AG04450 (cell line): Measurements from ENCODE around the gene FBXO10. TPM values are rescaled to one million over a fixed set of nuclear protein-coding genes. Genes with fewer than 3 reads are reported as not detected.

Source experiments
- CTCF ChIA-PET: fragments of 300-600, 350-600 bp; formaldehyde crosslinking; extraction: SDS; loops from one replicate; lab custom pipeline; 2022; ENCODE audit warnings: antibody characterized with exemption, inconsistent platforms; lab: Charles Lee
- POLR2A ChIA-PET: fragments of 350-600 bp; formaldehyde crosslinking; extraction: SDS; loops from one replicate; lab custom pipeline; 2021; ENCODE audit warnings: antibody characterized with exemption, inconsistent platforms; lab: Yijun Ruan, JAX
- DNase-seq: peaks from one replicate; pipeline ENCODE4 v3.0.0-alpha.2; 2011; ENCODE audit warnings: low read depth, low spot score
- H3K27ac ChIP-seq: one replicate; pipeline ENCODE4 v1.5.1; 2012; ENCODE audit warnings: low read depth, low read length, control low read depth
- H3K27me3 ChIP-seq: one replicate; pipeline ENCODE4 v1.6.0; 2012; ENCODE audit warnings: low read length; ENCODE audit not compliant: control insufficient read depth, insufficient read depth
- H3K4me3 ChIP-seq: 2 replicates; pipeline ENCODE4 v1.5.1; 2011; ENCODE audit warnings: mild to moderate bottlenecking, low read depth, low read length, control low read depth
- H3K9me3 ChIP-seq: 2 replicates; pipeline ENCODE4 v1.5.1; 2012; ENCODE audit warnings: low read length; ENCODE audit not compliant: control insufficient read depth, insufficient read depth
- CTCF ChIP-seq: IDR thresholded peaks from 2 replicates; pipeline ENCODE4 v1.5.1; 2011; ENCODE audit warnings: low read depth, low read length, control low read depth, inconsistent platforms
- polyA plus RNA-seq: library from polyadenylated mRNA; depleted of rRNA; stranded (reverse); fragments of >200 nt; gene quantifications from 2 replicates; pipeline ENCODE4 v1.2.3, GENCODE V29; 2011

FBXO10 gene
- polyA plus RNA-seq, 1 experiment, result 9.7 TPM

- ChIA-PET POLR2A (no interaction called here), CTCF (interaction anchor here (0.5 to 1.5 kb wide), 4 partner anchors 10 to 680 kb away, joined by 3 to 7 read pairs (median 4); no protein-coding TSS in a partner anchor)
- Histone ChIP-seq H3K9me3 (no peaks in the 10 kb centered on the region), H3K4me3 (no peak overlapping the region), H3K27ac (no peak overlapping the region), H3K27me3 (no peaks in the 10 kb centered on the region)
- no peak for TF ChIP-seq CTCF
- DNase-seq, result no peak
These were observed 7.4 kb upstream of the FBXO10 start for GRCh38 chr9:37583522-37584121.

- no peaks in the 10 kb centered on the region for H3K27me3 ChIP-seq
- no peaks in the 10 kb centered on the region for H3K9me3 ChIP-seq
- H3K4me3 ChIP-seq, result no peak overlapping the region
- POLR2A ChIA-PET, result no interaction called here
- H3K27ac ChIP-seq, result no peak overlapping the region
- DNase-seq, result peak; percentile 47
- TF ChIP-seq CTCF, result peak; percentile 77
- CTCF ChIA-PET, result interaction anchor here (0.5 to 1.8 kb wide), 5 partner anchors 9 to 681 kb away, joined by 3 to 10 read pairs (median 4); partner anchors contain the start of gene TOMM5
These were observed 6.5 kb upstream of the FBXO10 start for GRCh38 chr9:37582548-37583157.

- no peaks in the 10 kb centered on the region for H3K27me3 ChIP-seq
- H3K27ac ChIP-seq, result peak overlapping the region; percentile 68
- peak overlapping the region; percentile 84 for H3K4me3 ChIP-seq
- DNase-seq, result no peak
- ChIA-PET CTCF (interaction anchor here (3.3 kb wide), 1 partner anchor 19 kb away, joined by 10 read pairs; no protein-coding TSS in a partner anchor), POLR2A (interaction anchor here (1.0 to 2.5 kb wide), 2 partner anchors 17 to 19 kb away, joined by 3 to 21 read pairs; partner anchors contain the start of gene TOMM5)
- no peaks in the 10 kb centered on the region for H3K9me3 ChIP-seq
- TF ChIP-seq CTCF, result no peak
These were observed 667 bp downstream of the FBXO10 start for GRCh38 chr9:37575511-37575914.

GRCh38 chr9:37575001-37575400 lies 1.2 kb downstream of the FBXO10 start:
- H3K27me3 ChIP-seq, result no peaks in the 10 kb centered on the region
- CTCF ChIA-PET, result interaction anchor here (1.6 to 3.3 kb wide), 2 partner anchors 19 to 20 kb away, joined by 6 to 10 read pairs; no protein-coding TSS in a partner anchor
- no peaks in the 10 kb centered on the region for H3K9me3 ChIP-seq
- TF ChIP-seq CTCF, result no peak
- H3K4me3 ChIP-seq, result peak overlapping the region; percentile 84
- no peak for DNase-seq
- no peak overlapping the region for H3K27ac ChIP-seq
- POLR2A ChIA-PET, result interaction anchor here (2.5 kb wide), 1 partner anchor 17 kb away, joined by 21 read pairs; the partner anchor contains the start of gene TOMM5
